ENCODE results near the gene FHIT. TPM values are rescaled to one million over a fixed set of nuclear protein-coding genes. Genes with fewer than 3 reads are reported as not detected.

FHIT gene
- polyA plus RNA-seq, 3 donors: 25.7 to 31.0 (median 25.7) TPM

DNA sequence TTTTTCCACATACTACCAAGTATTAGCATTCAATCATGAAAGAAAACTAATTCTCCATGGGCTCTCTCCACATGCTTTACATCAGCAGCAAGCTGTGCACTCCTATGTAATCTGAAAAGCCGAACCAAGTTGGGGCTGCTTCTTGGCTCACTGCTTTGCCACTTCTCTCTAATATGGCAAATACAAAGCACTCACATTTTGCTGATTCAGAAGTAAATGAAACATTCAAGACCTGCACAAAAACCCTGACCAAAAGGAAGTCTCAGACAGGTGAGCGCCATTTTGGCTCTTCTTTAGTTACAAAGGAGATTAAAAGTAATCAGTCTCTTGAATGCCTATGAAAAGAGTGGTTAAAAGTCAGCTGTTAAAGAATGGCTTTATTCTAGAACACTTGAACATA is 915.2 kb downstream of the FHIT start:
- DNase-seq (ENCODE audit: extremely low read depth in 1 of 11, low read depth in 9 of 11, low spot score in 4 of 11): no peak

DNA sequence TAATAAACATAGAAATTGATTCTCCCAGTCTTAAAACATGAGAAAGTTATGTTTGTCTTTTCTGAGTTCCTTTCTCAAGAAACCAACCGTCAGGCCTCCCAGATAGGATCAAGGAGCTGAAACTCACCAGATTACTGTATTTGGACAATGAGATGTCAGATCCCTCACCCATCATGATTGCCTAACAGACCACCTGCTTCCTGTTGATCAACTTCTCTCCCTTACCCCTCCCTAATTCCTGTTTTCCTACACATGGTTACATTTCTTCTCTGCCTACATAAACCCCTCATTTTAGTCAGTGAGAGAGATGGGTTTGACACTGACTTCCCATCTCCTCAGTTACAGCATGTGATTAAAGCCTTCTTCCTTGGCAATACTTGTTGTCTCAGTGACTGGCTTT is 917.5 kb downstream of the FHIT start:
- no peak for DNase-seq (ENCODE audit: extremely low read depth in 1 of 11, low read depth in 9 of 11, low spot score in 4 of 11)

DNA sequence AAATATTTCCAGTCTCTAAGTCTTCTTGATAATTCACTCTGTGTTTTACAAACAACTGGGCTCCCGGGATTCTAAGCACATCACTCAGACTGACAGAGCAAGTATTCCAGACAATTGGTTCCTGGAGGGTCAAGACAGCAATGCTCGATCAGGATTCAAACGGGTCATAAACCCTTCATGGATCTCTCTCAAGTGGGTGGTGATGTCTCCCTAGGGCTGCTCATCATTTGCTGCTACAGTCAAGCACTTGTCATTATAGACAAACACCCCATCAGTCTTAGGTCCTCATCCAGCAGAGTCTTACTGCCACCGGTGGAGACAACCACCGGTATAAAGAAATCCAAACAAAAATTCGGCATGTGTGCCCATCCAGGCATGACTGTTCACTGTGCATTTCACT is 921.1 kb downstream of the FHIT start:
- no peak for DNase-seq (ENCODE audit: extremely low read depth in 1 of 11, low read depth in 9 of 11, low spot score in 4 of 11)

DNA sequence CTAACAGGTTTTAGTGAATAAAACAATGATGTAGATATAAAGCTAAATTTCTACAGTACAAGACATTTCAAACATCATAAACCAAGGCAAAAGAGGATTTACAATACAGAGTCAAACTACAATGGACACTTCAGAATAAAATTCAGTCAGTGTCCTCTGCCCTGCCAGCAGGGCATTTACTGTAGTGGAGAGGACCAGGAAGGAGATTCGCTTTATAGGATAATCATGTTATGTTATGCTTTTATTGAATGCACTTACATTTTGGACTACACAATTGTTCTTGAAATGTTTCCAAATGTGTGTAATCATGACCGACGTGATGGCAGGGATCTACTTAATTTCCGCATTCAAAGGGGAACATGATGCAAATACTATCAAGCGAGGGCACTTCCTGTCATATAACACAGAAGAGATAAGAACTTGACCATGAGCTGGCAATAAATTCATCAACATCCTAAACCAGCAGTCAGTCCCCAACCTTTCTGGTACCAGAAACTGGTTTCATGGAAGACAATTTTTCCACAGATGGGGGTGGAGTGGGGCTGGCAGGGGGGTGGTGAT is 925.6 kb downstream of the FHIT start:
- no peak for DNase-seq (ENCODE audit: extremely low read depth in 1 of 11, low read depth in 9 of 11, low spot score in 4 of 11)

DNA sequence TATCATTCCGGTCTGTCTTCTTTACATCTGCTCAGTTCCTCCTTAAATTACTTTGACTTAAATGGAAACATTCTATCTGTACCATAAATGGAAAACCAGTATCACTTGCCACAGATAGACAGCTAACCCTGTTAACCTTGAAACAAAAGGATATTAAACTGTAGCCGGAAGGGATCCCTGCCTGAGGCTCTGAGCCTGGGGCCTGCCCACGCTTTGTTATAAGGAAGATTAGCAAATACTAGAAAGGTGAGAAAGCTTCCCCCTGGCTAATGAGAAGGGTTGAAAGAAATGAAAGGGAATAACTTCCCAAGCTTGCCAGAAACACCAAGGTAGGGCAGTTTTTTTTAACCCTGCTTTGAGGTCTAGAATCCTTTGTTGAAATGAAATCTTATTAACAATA is 927.6 kb downstream of the FHIT start:
- DNase-seq (ENCODE audit: extremely low read depth in 1 of 11, low read depth in 9 of 11, low spot score in 4 of 11): no peak

DNA sequence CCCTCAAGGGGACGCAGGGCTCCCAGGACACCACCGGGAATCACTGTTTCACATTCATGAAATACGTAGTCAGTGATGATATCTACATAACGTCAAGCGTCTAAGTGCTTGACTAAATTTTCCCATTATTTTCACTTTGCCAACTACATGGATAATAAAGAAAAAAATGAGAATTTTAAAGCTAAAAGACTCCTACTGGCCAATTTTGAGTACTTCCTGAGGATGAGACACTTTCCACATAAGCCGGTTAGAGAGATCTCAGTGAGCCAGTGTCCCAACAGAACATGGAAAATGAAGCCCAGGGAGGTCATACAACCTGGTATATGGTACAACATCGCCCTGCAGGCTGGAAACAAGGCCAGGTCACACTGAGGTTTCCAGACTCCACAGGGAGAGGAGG is 928.1 kb downstream of the FHIT start:
- no peak for DNase-seq (ENCODE audit: extremely low read depth in 1 of 11, low read depth in 9 of 11, low spot score in 4 of 11)

DNA sequence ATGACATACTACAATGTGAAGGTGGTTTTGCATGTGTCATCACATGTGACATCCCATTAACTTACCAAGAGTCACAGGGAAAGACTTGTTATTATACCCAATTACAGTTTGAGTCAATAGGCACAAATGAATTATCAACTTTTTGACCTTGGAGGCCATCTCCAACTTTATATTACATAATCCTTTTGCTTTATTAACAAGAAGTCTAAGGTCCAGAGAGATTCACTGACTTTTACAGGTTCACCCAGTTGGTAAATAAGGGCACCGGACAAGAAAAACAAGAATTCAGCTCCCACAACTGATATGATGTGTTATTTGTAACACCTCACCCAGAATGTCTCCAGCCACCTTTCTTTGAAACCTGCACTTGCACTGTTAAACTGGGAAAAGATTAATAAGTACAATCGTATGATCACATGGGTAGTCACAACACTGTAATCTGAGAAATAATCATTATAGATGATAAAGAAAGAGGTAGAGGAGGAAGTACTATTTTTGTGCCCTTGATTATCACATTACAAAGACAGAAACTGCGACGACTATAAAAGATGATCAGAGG is 928.9 kb downstream of the FHIT start:
- DNase-seq (ENCODE audit: extremely low read depth in 1 of 11, low read depth in 9 of 11, low spot score in 4 of 11): no peak

DNA sequence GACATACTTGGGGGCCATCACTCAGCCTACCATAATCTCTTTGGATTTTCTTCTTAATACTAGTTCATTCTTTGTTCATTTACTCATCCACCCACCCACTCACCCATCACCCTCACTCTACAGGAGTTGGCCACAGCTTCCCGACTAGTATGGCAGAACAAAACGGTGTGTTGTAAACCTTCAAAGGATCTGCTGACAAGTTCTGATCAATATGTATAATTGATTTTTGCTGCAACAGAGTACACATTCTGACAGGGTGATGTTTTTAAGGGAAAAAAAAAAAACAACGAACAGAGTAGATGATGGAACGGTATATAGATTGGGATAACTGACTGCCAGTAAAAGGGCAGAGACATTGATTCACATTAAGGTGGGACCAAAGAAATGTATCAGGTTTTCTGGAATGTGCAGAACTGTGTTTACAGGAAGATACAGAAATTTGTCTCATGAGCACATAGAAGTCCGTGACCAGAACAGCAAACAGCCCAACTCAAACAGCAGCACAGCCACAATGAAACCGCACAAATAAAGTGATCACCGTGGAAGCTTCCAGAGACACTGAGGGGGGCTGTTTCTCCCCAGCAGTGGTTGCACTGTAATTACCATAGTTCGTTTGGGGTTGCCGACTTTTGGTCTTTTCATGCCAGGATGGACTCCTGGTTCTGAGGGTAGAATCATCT is 931.9 kb downstream of the FHIT start:
- DNase-seq (ENCODE audit: extremely low read depth in 1 of 11, low read depth in 9 of 11, low spot score in 4 of 11): no peak

DNA sequence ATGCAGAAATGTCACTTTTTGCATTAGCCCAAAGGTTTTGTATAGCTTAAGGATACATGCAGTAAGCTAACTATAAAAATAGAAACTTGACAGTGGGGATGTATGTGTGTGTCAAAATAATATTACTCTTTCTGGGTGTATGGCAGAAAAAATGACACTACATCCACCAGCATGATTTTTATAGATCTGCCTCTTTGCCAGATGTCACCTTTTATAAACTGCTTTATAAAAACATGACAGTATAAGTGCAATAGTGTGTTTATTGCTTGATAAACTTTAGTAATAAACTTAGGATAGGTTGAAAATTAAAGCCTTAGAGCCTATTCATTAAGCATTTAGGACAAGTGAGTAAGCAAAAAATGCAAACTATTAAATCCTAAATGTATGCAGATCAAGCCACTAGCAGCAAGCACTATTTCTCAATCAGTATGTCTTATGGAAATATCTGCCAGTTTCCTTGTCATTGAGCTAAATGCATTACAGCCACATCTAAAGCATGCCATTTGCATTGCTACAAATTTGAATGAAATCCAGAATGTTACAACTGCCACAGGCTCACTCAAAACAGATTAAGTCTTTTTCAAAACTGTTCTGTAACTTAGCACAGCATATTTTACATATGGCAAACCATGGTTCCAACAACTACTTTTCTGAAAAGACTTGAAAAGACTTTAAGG is 935.0 kb downstream of the FHIT start:
- no peak for DNase-seq (ENCODE audit: extremely low read depth in 1 of 11, low read depth in 9 of 11, low spot score in 4 of 11)

DNA sequence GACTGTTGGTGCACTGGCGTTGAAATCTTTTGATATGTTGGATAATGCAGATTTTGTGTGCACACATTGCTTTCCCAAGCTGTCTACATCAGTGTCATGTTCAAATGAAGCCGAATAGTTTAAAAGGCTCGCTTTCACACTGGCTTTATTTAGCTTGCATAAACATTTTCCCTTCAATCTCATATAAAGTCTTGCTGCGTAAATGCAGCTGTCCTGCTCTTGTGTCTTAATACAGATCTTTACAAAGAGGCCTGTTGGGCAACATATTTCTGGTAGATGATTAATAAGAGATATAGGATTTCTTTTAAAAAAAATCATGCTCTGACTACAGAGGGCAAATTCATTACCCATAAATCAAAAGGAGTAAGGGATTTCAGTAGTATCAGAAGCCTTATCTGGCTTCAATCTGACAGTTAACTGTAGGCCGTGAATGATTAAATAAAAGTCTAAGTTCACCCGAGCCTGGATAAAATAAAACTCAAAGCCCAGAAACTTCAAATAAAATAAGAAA is 937.2 kb downstream of the FHIT start:
- DNase-seq (ENCODE audit: extremely low read depth in 1 of 11, low read depth in 9 of 11, low spot score in 4 of 11): peak in 1 of 11 donors; percentile 15

DNA sequence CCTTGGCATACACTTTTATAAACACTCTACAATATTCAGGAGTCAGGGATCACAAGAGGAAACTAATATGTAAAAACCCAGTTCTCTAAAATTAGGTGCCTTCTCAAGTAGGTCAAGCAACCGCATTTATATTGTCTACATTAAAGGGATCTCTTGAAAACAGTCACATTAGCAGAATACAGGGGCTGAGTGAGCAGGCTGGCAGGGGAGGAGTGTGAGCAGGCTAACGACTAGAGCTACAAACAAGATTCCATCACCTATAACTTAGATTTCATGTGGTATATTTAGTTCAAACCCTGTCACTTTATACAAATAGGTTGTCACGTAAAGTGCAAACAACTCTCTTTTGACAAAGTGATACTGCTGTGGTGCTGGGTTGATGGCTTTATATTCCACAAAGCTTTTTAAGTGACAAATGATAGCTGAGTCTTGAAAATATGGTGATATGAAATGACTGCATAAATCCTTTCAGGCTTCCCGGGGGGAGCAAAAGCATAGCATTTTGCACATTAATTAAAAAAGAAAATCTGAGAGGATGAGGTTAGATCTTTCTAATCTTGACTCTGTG is 937.9 kb downstream of the FHIT start:
- no peak for DNase-seq (ENCODE audit: extremely low read depth in 1 of 11, low read depth in 9 of 11, low spot score in 4 of 11)

DNA sequence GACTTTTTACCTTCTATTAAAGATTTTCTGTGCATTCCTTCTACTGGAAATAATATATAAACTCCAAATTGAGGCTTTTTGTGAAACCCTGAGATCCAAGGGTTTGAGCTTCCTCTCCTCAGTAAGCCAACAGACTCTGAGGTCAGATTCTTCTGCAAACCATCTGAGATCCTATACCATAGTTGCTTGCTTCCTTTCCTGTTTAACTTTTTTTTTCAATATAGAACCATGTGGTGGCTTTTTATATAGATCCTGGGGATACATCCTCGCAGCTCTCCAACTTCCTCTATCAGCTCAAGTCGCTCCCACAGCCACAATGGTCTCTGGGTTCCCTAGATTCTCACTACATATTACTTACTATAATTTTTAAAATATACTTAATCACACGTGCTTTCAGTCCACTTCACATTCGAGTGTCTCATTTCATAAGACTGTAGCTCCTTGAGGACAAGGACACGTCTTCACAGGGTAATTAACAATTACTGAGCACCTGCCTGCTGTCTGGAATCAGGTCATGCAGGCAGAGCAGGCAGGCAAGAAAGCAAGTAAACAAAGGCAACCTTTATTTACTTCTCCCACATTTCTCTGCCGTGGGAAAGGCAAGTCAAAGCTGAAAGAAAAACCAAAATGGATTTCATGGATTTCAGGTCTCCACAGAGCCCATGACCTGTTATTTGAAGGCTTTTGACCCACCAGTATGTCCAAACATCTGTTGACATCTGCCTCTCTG is 941.5 kb downstream of the FHIT start:
- DNase-seq (ENCODE audit: extremely low read depth in 1 of 11, low read depth in 9 of 11, low spot score in 4 of 11): no peak

DNA sequence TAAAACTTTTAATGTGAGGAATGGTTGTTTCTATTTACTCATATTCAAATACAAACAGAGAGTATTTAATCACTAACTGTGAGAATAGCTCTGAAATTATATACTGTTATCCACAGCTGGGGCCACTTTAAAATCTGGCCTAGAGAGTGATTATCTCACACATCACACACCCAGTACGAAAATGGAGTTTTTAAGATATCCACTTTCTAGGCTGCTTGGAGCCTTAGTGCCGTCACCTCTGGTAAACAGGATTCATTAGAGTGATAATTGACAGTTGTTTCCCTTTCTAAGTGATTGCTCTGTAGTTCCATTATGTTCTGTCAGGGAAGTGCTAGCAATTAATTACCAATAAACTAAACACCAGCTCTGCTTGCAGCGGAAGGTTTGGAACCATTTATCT is 942.4 kb downstream of the FHIT start:
- DNase-seq (ENCODE audit: extremely low read depth in 1 of 11, low read depth in 9 of 11, low spot score in 4 of 11): no peak

DNA sequence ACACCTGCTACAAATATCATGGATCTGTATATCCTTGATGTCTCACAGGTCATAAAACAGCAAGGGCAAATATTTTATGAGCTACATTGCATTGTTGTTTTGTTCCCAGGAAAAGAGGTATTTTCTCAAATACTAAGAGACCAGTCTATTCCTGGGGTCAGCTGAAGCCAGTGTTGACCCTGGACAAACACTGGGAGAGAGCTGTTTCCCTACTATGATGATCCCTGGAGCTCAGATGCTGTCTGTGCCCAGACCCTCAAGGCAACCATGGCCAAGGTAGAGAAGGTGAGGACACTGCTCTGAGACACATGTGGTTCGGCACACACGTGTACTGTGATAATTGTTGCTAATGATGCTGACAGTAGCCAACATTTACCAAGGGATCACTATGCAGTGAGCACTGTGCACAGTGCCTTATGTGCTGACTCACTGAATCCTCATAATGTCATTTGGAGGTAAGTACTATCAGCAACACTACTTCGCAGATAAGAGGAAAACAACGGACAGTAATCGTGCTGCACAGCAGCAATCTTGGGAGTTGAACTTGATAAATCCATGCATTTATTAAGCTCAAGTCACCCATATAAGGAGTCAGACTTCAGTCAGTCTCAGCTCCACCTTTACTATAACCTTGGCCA is 943.6 kb downstream of the FHIT start:
- DNase-seq (ENCODE audit: extremely low read depth in 1 of 11, low read depth in 9 of 11, low spot score in 4 of 11): no peak

DNA sequence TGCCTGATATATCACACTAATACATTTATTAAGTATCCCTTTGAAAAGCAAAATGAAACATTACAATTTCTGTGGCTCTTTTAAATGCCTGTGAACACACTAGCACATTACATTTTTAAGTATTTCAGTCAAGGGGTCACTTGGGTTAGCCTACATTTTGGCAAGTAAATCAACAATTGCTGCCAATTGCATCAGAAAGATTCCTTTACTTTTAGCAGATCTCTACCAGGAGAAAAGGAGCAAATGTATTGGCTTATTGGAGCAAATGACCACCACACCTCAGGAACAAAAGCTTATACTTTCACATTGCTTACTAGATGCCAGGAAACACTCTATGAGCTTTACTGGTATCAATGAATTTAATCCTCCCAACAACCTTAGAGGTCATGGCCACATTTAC is 947.1 kb downstream of the FHIT start:
- DNase-seq (ENCODE audit: extremely low read depth in 1 of 11, low read depth in 9 of 11, low spot score in 4 of 11): no peak

DNA sequence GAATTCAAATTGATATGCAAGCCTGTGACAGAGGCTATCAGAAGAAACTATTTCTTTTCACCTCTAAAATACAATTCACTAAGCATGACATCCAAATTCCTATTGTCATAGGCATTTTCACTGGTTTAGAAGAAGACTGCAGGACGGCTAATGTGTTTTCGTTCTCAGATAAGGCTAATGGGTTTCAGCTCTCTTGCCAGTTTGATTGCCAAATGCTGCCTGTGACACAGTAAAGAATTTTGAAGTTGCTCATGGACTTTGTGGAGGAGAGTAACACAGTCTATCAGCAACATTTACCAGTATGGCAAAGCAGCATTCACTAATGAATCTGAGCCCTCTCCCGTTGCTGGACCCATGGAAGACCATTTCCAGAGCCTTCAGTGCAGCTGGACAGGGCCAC is 948.1 kb downstream of the FHIT start:
- DNase-seq (ENCODE audit: extremely low read depth in 1 of 11, low read depth in 9 of 11, low spot score in 4 of 11): no peak

DNA sequence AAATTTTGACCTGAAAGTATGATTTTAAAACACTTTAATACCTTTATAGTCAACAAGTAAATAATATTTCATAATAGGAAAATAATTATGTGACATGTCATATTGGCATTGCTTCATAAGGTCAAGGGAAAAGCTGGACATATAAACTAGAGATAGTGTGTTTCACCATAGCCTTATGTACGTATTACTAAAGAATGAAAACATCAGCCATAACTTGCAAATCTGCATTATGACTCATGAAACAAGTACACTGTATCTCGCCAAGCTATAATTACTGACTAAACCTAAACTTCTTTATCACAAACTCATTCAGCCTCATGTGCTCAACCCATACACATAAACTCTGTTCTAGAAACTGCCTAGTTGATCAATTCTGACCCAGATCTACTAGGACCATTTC is 950.1 kb downstream of the FHIT start:
- DNase-seq (ENCODE audit: extremely low read depth in 1 of 11, low read depth in 9 of 11, low spot score in 4 of 11): no peak

DNA sequence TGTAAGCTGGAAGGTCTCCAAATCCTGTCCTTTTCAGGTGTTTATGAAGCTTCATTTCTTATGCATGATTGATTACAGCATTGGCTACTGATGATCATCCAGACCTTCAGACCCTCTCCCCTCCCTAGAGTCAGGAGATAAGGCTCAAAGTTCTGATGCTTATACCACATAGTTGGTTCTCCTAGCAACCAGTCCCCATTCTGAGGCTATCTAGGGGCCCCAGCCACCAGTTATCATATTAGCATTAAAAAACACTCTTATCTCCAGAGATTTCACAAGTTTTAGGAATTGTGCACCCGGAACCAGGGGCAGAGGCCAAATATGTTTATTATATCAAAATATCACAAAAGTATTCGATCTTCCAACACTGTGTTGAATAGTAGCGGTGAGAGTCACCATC is 953.1 kb downstream of the FHIT start:
- DNase-seq (ENCODE audit: extremely low read depth in 1 of 11, low read depth in 9 of 11, low spot score in 4 of 11): no peak

DNA sequence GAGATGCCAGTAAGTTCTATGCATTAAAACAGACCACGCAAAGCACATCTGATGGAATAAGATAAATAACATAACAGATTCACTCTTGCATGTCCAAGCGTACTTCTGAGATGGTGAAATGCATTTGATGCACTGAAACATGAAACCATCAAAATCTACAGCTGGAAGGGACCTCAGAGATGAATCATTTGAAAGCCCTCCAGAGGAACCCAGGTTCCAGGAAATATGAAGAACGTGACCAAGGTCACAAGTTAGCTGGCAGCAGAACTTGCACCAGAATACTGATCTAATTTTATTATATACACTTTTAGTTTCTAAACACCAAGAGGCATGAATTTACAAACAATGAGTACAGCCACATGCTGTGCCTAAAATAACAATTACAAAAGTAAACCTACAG is 957.1 kb downstream of the FHIT start:
- DNase-seq (ENCODE audit: extremely low read depth in 1 of 11, low read depth in 9 of 11, low spot score in 4 of 11): no peak
